GM06990 (cell line): ENCODE measurements around the gene LHFPL6.

Source experiments
- DNase-seq: peaks from one replicate; pipeline ENCODE4 v3.0.0-alpha.2; 2011; ENCODE audit not compliant: insufficient read length; ENCODE audit errors: extremely low read depth
- H3K27me3 ChIP-seq: replicated peaks from 2 replicates; pipeline ENCODE4 v1.6.0; 2011; ENCODE audit warnings: low read length; ENCODE audit not compliant: control insufficient read depth, insufficient read depth
- H3K36me3 ChIP-seq: 2 replicates; pipeline ENCODE4 v1.5.1; 2011; ENCODE audit warnings: low read length; ENCODE audit not compliant: control insufficient read depth, insufficient read depth
- H3K4me3 ChIP-seq: replicated peaks from 2 replicates; pipeline ENCODE4 v1.5.1; 2011; ENCODE audit warnings: low read depth, mild to moderate bottlenecking, control low read depth, low read length
- TF ChIP-seq, protein P1 (sequence below): IDR thresholded peaks from 2 replicates; pipeline ENCODE4 v1.5.1; 2011; ENCODE audit warnings: low read length, control low read depth, mild to moderate bottlenecking, inconsistent platforms; ENCODE audit not compliant: insufficient read depth, poor library complexity, severe bottlenecking

LHFPL6 gene

DNA sequence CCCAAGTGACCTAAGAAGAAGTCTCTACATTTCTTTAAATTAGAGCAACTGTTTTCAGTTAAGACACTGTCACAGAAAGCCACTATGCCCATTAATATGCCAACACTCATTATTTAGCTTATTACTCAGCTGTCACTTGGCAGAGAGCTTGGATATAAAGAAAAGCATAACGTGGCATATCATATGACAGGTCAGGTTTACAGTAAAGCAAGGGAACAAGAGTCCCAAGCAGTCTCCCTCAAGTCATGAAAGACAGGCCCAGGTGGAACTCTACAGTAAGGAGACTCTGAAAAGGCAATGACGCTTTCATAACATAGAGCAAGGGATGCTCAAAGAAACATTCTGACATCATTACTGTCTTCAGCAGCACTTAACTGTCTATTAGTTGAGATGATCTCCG, 6.3 kb downstream of the LHFPL6 start:
- no peaks in the 10 kb centered on the region for H3K27me3 ChIP-seq
- no peaks in the 10 kb centered on the region for H3K36me3 ChIP-seq
- DNase-seq, result no peak
- no peak overlapping the region for H3K4me3 ChIP-seq
- TF ChIP-seq, protein P1, sequence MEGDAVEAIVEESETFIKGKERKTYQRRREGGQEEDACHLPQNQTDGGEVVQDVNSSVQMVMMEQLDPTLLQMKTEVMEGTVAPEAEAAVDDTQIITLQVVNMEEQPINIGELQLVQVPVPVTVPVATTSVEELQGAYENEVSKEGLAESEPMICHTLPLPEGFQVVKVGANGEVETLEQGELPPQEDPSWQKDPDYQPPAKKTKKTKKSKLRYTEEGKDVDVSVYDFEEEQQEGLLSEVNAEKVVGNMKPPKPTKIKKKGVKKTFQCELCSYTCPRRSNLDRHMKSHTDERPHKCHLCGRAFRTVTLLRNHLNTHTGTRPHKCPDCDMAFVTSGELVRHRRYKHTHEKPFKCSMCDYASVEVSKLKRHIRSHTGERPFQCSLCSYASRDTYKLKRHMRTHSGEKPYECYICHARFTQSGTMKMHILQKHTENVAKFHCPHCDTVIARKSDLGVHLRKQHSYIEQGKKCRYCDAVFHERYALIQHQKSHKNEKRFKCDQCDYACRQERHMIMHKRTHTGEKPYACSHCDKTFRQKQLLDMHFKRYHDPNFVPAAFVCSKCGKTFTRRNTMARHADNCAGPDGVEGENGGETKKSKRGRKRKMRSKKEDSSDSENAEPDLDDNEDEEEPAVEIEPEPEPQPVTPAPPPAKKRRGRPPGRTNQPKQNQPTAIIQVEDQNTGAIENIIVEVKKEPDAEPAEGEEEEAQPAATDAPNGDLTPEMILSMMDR, result no peak

- H3K4me3 ChIP-seq, result no peak overlapping the region
- H3K36me3 ChIP-seq, result no peaks in the 10 kb centered on the region
- DNase-seq, result no peak
- TF ChIP-seq, protein P1, result no peak
- H3K27me3 ChIP-seq, result no peaks in the 10 kb centered on the region
Observed at GRCh38 chr13:39596176-39596575, 6.8 kb downstream of the LHFPL6 start.

DNA sequence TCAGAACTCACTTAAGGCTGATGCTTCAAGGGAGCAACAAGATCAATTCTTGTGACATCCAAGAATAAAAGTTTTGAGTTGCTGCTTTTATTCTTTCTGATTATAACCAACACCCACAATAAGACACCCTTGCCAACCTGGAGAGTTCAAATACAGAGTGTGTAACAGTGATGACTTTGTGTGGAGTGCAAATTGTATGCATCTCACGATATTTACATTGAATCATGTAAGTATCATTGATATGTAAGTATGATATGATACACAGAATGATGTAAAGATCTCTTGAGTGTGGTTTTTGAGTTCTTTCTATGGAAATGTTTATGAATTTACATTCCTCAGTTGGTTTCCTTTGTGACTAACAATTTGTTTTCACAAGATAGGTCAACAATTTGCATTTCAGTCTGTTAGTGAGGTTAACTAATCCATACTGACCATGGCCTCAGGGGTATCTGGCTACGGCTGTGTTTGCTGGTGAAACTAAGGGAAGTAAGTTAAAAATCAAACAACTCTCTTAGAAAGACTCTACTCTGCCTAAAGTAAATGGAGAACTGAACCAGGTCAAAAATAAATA, 12.4 kb downstream of the LHFPL6 start:
- no peak for DNase-seq
- TF ChIP-seq, protein P1, result no peak
- Histone ChIP-seq H3K4me3 (no peak overlapping the region), H3K27me3 (no peaks in the 10 kb centered on the region), H3K36me3 (no peaks in the 10 kb centered on the region)

GRCh38 chr13:39588384-39588783, 14.6 kb downstream of the LHFPL6 start:
- Histone ChIP-seq H3K27me3 (no peaks in the 10 kb centered on the region), H3K36me3 (no peaks in the 10 kb centered on the region), H3K4me3 (no peak overlapping the region)
- TF ChIP-seq, protein P1, result no peak
- no peak for DNase-seq

DNA sequence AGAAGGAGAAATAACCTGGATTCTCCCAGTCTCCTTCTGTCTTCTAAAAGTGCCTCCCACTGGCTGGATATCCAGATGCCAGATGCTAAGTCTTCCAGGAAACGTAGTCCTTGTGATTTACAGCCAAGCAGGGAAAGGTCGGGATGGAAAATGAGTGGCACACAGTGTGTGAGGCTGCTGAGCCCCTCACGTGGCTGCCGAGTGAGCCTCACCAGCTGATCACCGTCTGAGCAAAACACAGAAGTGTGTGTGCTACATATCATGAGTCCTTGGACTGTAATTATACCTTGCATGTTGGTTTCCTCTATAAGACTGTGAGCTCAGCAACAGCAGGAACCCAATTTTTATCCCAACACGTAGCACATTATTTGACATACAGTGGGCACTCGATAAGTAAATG, 15.1 kb downstream of the LHFPL6 start:
- TF ChIP-seq, protein P1, result no peak
- Histone ChIP-seq H3K36me3 (no peaks in the 10 kb centered on the region), H3K4me3 (no peak overlapping the region), H3K27me3 (no peaks in the 10 kb centered on the region)
- no peak for DNase-seq
